Activated CD8-positive, alpha-beta T cell treated with anti-CD3 and anti-CD28 coated beads, Interleukin-2, amount 10 ng/mL, durations not matched to agents 7 days and 5 days (primary cell): Measurements from ENCODE around the gene ACIN1. TPM values are rescaled to one million over a fixed set of nuclear protein-coding genes. Genes with fewer than 3 reads are reported as not detected.
A peak's percentile ranks its signal among the peaks of the same experiment; 100 is the strongest.

ENCODE experiments used
- ATAC-seq: fragments of 150-1000 bp; cut with Tn5 transposase; one replicate; pipeline ENCODE4 v1.10.0; 2021; ENCODE audit warnings: moderate library complexity
- CTCF ChIA-PET: fragments of 350-600 bp; sonication (Branson Sonifier 250); formaldehyde crosslinking; loops from one replicate; lab custom pipeline; 2021; ENCODE audit warnings: antibody characterized with exemption; lab: Charles Lee
- POLR2A ChIA-PET: fragments of 350-600 bp; sonication (Branson Sonifier 250); formaldehyde crosslinking; loops from one replicate; lab custom pipeline; 2021; ENCODE audit warnings: antibody characterized with exemption; lab: Charles Lee
- DNase-seq: peaks from one replicate; pipeline ENCODE4 v3.0.0-alpha.2; 2020
- H3K27ac Mint-ChIP-seq: one replicate; pipeline ENCODE4 v1.8.0; 2021; ENCODE audit warnings: mild to moderate bottlenecking, mixed read lengths
- H3K27me3 Mint-ChIP-seq: one replicate; pipeline ENCODE4 v1.8.0; 2021; ENCODE audit warnings: low read depth, mixed read lengths
- H3K36me3 Mint-ChIP-seq: one replicate; pipeline ENCODE4 v1.8.0; 2021; ENCODE audit warnings: low read depth, mixed read lengths
- H3K4me1 Mint-ChIP-seq: one replicate; pipeline ENCODE4 v1.8.0; 2021; ENCODE audit warnings: low read depth, mixed read lengths
- H3K4me3 Mint-ChIP-seq: one replicate; pipeline ENCODE4 v1.8.0; 2021; ENCODE audit warnings: mild to moderate bottlenecking, mixed read lengths
- H3K9me3 Mint-ChIP-seq: one replicate; pipeline ENCODE4 v1.8.0; 2022; ENCODE audit warnings: mixed read lengths; ENCODE audit not compliant: insufficient read depth
- total RNA-seq, 2 experiments: library from RNA; stranded (reverse); gene quantifications; one replicate each; pipeline ENCODE4 v1.2.3, GENCODE V29; 2021

The ACIN1 gene
- total RNA-seq, 2 experiments from 2014 or later, result 161 to 177 TPM

DNA sequence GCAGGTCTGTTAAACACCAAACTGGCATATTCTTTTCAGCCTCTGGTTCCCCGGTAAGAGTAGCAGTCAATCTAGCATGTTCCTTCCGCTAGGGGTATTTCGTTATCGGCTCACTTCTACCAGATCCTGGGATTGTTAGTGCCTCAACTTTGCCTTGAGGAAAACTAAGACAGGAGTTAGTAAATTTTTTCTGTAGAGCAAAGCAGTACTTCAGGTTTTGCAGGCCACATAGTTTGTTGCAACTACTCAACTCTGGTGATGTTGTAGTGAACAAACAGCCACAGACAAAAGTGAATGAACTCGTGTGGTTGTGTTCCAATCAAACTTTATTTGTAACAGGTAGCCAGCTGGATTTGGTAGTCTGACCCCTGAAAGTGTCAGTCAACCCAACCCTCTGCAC lies 31.3 kb downstream of the ACIN1 start:
- no peak for DNase-seq
- H3K9me3 Mint-ChIP-seq, result no peaks in the 10 kb centered on the region
- ATAC-seq, result no peak
- CTCF ChIA-PET, result interaction anchor here (1.1 to 17.4 kb wide), 4 partner anchors 13 to 90 kb away, joined by 4 to 489 read pairs (median 130); partner anchors contain the start of gene AJUBA
- peaks cover 6% of the 10 kb centered on the region for H3K4me1 Mint-ChIP-seq
- POLR2A ChIA-PET, result no interaction called here
- no peak overlapping the region for H3K27ac Mint-ChIP-seq
- H3K36me3 Mint-ChIP-seq, result peaks cover 75% of the 10 kb centered on the region
- no peak overlapping the region for H3K4me3 Mint-ChIP-seq
- H3K27me3 Mint-ChIP-seq, result no peaks in the 10 kb centered on the region

DNA sequence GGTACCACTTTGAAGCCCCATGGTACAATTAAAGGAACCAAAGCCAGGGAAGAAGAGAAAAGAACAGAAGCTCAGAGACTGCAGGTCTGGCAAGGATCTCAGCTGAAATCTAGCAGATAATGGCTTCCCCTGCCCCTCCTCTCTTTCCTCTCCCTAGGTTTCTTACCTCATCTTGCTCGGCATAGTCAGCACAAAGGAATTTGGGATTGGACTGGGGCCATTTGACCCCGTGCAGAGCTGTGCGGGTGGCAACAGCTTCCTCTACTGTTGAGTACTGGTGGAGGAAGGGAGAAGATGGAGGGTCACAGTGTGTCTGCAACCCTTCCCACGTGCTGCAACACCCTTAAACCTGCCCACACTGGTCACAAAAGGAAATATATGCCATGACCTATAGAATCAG lies 32.9 kb downstream of the ACIN1 start:
- ATAC-seq, result no peak
- Mint-ChIP-seq H3K27ac (no peak overlapping the region), H3K4me1 (peaks cover 6% of the 10 kb centered on the region), H3K36me3 (peaks cover 70% of the 10 kb centered on the region), H3K27me3 (peaks cover under 1% of the 10 kb centered on the region), H3K4me3 (no peak overlapping the region), H3K9me3 (no peaks in the 10 kb centered on the region)
- no peak for DNase-seq
- POLR2A ChIA-PET, result interaction anchor here (1.6 to 2.7 kb wide), 2 partner anchors 32 to 55 kb away, joined by 6 to 10 read pairs; partner anchors contain the start of gene ACIN1
- CTCF ChIA-PET, result interaction anchor here (1.0 to 17.4 kb wide), 5 partner anchors 15 to 89 kb away, joined by 3 to 489 read pairs (median 12); partner anchors contain the start of gene AJUBA

DNA sequence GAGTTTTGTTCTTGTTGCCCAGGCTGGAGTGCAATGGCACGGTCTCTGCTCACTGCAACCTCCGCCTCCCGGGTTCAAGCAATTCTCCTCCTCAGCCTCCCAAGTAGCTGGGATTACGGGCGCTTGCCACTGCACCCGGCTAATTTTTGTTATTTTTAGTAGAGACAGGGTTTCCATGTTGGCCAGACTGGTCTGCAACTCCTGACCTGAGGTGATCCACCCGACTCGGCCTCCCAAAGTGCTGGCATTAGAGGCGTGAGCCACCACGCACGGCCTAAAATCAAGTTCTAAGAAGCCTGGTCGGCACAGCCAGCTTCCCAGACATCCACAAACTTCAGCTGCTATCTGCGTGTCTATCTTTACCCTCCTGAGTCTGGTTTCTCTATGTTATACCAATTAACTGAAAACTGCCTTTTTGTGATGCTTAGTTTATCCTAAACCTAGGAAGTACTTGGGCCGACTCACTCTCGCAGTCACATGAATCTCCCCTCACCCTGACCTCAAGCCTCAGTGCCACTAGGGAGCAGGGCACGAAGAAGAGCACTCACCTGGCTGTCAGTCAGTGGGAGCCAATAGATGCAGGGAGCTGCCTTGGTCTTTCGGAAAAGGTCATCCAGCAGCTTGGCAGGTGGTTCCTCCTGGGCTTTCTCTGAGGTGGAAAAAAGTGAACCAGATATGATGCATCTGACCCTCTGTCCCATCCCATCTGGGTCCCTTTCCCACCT lies 34.2 kb downstream of the ACIN1 start:
- POLR2A ChIA-PET, result interaction anchor here (0.6 to 2.7 kb wide), 4 partner anchors 11 to 112 kb away, joined by 3 to 10 read pairs (median 4); partner anchors contain the start of gene ACIN1
- ATAC-seq, result no peak
- H3K27ac Mint-ChIP-seq, result no peak overlapping the region

DNA sequence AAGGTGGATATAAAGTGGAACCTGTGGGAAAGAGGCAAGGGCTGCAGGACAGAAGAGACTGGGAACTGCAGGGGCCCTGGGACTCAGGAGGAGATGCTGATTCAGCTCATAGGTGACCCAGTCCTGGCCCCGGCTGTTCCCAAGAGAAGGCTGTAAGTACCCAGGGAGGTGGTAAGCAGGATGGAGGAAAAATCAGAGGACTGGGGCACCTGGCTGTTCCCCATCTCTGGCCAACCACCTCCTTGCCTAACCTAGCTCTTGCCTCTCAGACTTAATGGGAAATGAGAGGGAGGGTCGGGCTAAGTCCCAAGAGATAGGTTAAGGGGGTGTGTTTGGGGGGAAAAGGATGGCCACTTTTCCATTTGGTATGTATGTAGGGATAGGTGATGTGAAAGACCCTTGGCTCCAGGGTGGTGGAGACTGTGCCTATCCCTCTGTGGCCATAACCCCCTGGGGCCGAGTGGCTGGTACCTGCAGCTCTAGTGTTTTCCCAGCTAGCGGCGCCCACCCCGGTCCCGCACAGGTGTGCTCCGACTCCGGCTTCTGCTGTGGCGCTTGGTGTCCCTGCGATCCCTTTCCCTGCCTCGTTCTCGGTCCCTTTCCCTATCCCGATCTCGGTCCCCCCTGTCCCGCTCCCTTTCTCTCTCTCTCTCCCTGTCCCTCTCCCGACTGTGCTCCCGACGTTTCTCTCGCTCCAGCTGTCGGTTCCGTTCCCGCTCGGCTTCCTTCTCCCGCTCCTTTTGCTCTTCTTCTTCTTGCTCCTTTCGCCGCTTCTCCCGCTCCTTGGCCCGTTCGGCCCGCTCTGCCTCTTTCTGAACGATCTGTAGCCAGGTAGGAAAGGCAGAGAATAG lies 36.1 kb downstream of the ACIN1 start:
- Mint-ChIP-seq H3K9me3 (no peaks in the 10 kb centered on the region), H3K4me3 (no peak overlapping the region), H3K27me3 (peaks cover 9% of the 10 kb centered on the region), H3K27ac (no peak overlapping the region), H3K4me1 (peaks cover 18% of the 10 kb centered on the region), H3K36me3 (peaks cover 44% of the 10 kb centered on the region)
- CTCF ChIA-PET, result interaction anchor here (0.9 to 17.4 kb wide), 35 partner anchors 9 to 489 kb away, joined by 3 to 489 read pairs (median 7); partner anchors contain the start of genes ACIN1, AJUBA, C14orf119 and PABPN1
- DNase-seq, result no peak
- no peak for ATAC-seq
- POLR2A ChIA-PET, result interaction anchor here (0.6 to 1.3 kb wide), 5 partner anchors 10 to 247 kb away, joined by 3 to 9 read pairs (median 5); partner anchors contain the start of genes ACIN1 and C14orf119

More for the DNA sequence above, 34.2 kb downstream of the ACIN1 start:
- CTCF ChIA-PET, result interaction anchor here (1.0 to 17.4 kb wide), 7 partner anchors 8 to 89 kb away, joined by 3 to 489 read pairs (median 54); partner anchors contain the start of gene AJUBA
- peaks cover 18% of the 10 kb centered on the region for H3K4me1 Mint-ChIP-seq
- H3K9me3 Mint-ChIP-seq, result no peaks in the 10 kb centered on the region
- DNase-seq, result no peak
- H3K27me3 Mint-ChIP-seq, result peaks cover 9% of the 10 kb centered on the region
- H3K36me3 Mint-ChIP-seq, result peaks cover 57% of the 10 kb centered on the region
- no peak overlapping the region for H3K4me3 Mint-ChIP-seq

DNA sequence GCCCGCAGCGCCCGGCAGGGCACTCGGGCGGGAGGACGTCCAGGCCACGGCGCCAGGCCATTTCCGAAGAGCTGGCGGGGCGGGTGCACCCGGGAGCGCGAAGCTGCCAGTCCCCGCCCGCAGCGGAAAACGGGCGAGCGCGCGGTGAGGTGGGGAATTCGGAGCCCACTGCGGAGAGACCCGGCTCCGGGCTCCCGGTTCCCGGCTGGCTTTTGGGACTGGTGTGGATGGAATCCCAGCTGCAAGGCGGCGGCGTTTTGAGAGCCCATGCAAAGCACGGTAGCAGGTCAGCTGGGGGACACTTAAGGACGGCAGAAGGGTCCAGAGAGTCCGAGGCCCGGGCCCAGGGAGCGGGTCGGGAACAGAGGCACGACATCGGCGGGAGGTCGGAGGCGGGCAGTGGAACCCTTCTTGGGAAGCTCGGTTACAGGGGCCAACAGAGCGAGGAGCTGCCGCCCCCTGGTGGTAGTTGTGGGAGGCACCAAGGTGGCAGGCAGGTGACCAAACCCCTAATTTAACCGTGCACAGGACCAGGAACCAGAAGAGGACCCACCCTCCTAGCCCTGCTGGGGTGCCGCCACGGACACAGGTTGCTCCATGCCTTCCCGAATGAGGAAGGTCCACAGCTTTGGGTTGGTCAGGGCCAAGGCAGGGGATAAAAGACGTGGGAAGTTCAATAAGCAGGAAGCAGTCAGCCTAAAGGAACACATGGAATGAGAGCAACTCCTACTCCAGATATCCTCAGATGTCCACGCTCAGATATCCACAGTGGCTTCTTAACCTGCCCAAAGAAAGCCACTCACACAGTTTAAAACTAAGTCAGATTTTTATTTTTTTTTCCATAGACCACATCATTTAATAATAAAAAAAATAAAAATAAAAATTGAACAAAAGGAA lies 36.9 kb downstream of the ACIN1 start:
- H3K9me3 Mint-ChIP-seq, result no peaks in the 10 kb centered on the region
- H3K27ac Mint-ChIP-seq, result peak overlapping the region; percentile 34
- H3K4me1 Mint-ChIP-seq, result peaks cover 18% of the 10 kb centered on the region
- ATAC-seq, result peak; percentile 76
- H3K4me3 Mint-ChIP-seq, result peak overlapping the region; percentile 83
- ChIA-PET POLR2A (interaction anchor here (0.6 to 1.3 kb wide), 6 partner anchors 11 to 248 kb away, joined by 3 to 9 read pairs (median 4); partner anchors contain the start of genes ACIN1 and C14orf119), CTCF (interaction anchor here (0.6 to 17.4 kb wide), 49 partner anchors 10 to 1183 kb away, joined by 3 to 489 read pairs (median 5); partner anchors contain the start of genes ACIN1, AJUBA, C14orf119 and PABPN1)
- peaks cover 9% of the 10 kb centered on the region for H3K27me3 Mint-ChIP-seq
- peaks cover 36% of the 10 kb centered on the region for H3K36me3 Mint-ChIP-seq
- DNase-seq, result peak; percentile 91

DNA sequence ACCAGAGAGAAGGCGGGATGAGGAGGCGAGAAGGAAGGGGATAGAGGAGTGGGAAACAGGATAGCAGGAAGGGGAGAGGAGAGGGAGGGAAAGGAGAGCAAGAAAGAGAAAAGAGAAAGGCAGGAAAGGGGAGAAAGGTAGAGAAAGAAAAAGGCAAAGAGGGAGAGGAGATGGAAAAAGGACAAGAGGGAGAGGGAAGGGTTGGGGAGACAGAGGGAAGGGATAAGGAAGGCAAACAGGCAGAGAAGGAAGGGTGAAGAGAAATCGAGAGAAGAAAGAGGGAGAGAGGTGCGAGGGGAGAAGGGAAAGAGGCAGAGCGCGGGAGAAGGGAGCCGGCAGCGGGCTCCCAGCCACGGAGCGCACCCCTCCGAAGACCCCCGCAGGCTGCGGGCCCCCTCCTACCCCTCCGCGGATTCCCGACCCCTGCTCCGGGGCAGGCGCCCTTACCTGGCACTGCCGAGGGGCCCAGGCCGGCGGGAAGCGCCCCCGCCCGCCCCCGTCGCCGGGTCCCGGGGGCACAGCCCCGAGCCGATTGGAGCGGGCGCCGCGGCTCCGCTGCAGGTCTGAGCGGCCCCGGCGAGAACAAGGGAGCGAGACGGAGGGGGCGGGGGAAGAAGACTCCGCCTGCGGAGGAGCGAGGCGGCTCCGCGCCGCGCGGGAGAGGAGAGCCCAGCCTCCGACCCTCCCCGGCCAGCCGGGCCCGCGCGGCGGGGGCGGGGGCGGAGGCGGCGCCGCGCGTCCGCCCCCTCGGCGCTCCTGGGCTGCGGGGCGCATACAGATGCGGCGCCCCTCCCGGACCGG lies 37.8 kb downstream of the ACIN1 start, which contains the start of gene CDH24:
CDH24 (minus strand) TSS at position 565 of the 801 bp plus-strand sequence. CDS start 1,787 bp downstream, outside the sequence.
- Mint-ChIP-seq H3K36me3 (peaks cover 27% of the 10 kb centered on the region), H3K4me1 (peaks cover 18% of the 10 kb centered on the region), H3K27ac (peak within 1 kb of the TSS; percentile 34), H3K9me3 (no peaks in the 10 kb centered on the region), H3K27me3 (peaks cover 9% of the 10 kb centered on the region), H3K4me3 (peak within 1 kb of the TSS; percentile 83)
- DNase-seq (peak; percentile 81), ATAC-seq (peak; percentile 83)
- ChIA-PET CTCF (interaction anchor here (0.6 to 17.4 kb wide), 54 partner anchors 8 to 1184 kb away, joined by 3 to 489 read pairs (median 5); partner anchors contain the start of genes ACIN1, AJUBA, C14orf119 and PABPN1), POLR2A (interaction anchor here (0.9 to 1.3 kb wide), 3 partner anchors 38 to 83 kb away, joined by 3 to 9 read pairs (median 5); partner anchors contain the start of genes ACIN1 and C14orf119)

DNA sequence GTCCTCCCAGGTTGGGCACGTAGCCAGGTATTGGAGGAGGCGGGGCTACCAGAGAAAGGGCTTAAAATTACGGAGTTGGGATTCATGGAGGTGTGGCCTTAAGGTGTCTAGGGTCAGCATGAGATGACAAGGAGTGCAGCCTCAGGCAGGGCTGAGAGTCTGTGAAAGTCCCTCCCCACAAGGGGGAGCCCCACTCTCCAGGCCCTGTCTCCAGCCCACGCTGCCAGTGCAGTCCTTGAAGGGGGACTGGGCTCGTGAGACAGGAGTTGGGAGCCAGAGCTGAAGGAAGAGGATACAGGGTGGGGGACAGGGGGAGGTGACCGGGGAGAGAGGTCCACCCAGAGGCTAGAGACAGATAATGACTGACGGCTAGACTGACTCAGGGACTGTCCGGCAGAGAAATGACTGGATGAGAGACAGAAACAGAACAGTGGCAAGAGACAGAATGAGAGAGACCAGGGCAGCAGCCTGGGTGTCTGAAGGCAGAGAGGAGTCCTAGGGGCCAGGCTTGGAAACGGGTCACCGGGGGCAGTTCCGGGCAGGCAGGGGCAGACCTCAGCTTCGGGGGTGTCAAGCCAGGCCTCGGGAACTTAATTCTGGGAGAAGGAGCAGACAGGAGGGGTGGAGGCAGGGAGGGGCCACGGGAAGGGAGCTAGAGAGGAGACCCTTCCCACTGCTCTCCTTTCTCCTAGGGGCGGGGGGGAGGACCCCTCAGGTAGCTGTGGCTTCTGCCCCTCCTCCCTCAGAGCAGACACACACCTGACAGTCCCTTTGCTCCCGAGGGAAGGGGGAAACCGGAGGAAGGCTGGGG lies 38.6 kb downstream of the ACIN1 start:
- Mint-ChIP-seq H3K36me3 (peaks cover 24% of the 10 kb centered on the region), H3K4me3 (peak overlapping the region; percentile 70), H3K27me3 (peaks cover 9% of the 10 kb centered on the region), H3K4me1 (peaks cover 18% of the 10 kb centered on the region), H3K9me3 (no peaks in the 10 kb centered on the region), H3K27ac (peak overlapping the region; percentile 8)
- ChIA-PET CTCF (interaction anchor here (0.8 to 17.4 kb wide), 16 partner anchors 9 to 486 kb away, joined by 3 to 489 read pairs (median 8); partner anchors contain the start of genes ACIN1, AJUBA and C14orf119), POLR2A (no interaction called here)
- ATAC-seq (peak; percentile 66), DNase-seq (peak; percentile 81)

DNA sequence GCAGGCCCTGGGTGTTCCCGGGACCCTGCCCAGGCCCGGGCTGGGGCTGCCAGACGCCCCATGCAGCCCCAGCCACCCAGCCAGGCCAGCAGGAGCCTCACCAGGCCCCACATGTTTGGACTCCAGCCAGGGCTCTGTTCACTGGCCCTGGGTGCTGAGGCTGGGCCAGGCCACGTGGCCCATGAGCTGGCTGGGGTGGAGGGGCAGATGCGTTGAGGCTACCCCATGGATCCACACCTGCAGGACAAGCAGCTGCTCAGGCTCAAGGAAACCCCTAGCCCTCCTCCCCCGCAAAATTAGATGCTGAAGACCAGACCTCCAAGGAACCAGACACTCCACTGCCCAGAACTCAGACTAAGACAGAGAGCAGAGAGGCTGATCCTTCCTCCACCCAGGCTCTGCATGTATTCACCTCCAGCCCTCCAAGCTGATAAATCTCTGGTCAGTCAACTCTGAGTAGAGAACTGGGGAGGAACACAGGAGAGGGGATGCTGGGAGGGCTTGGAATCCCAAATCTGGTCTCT lies 39.3 kb downstream of the ACIN1 start:
- ChIA-PET POLR2A (no interaction called here), CTCF (interaction anchor here (0.8 to 17.4 kb wide), 14 partner anchors 13 to 99 kb away, joined by 3 to 489 read pairs (median 5); partner anchors contain the start of genes ACIN1, AJUBA, C14orf119 and HAUS4)
- Mint-ChIP-seq H3K9me3 (no peaks in the 10 kb centered on the region), H3K27me3 (peaks cover 9% of the 10 kb centered on the region), H3K27ac (no peak overlapping the region), H3K4me1 (peaks cover 18% of the 10 kb centered on the region), H3K36me3 (peaks cover 18% of the 10 kb centered on the region), H3K4me3 (no peak overlapping the region)
- ATAC-seq, result no peak
- DNase-seq, result no peak

DNA sequence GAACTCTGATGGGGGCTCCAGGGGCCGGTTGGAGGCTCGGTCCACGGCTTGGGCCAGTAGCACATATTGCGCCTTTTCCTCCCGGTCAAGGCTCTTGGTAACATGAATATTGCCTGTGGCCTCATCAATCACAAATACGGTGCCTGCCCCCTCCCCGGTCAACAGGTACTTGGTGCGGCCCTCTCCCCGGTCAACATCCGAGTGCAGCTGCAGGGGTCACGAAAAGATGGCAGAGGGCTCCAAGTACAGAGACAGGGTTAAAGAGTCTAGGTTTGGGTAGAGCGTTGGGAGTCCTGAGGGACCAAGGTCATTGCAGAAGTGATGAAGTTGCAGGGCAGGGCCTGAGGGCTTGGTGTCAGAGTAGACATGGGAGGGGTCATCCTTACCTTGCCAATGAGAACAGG lies 39.8 kb downstream of the ACIN1 start:
- H3K27ac Mint-ChIP-seq, result no peak overlapping the region
- ATAC-seq (no peak), DNase-seq (no peak)
- ChIA-PET POLR2A (no interaction called here), CTCF (interaction anchor here (0.8 to 17.4 kb wide), 15 partner anchors 13 to 98 kb away, joined by 3 to 489 read pairs (median 5); partner anchors contain the start of genes ACIN1, AJUBA, C14orf119 and HAUS4)
- peaks cover 18% of the 10 kb centered on the region for H3K4me1 Mint-ChIP-seq
- peaks cover 9% of the 10 kb centered on the region for H3K27me3 Mint-ChIP-seq
- peaks cover 16% of the 10 kb centered on the region for H3K36me3 Mint-ChIP-seq
- no peak overlapping the region for H3K4me3 Mint-ChIP-seq
- H3K9me3 Mint-ChIP-seq, result no peaks in the 10 kb centered on the region
